GM18505 (cell line): ENCODE data around the gene PTPRD.

Experiments used
- ATAC-seq: cut with Tn5 transposase; IDR thresholded peaks from one replicate; pipeline ENCODE4 v1.9.1; 2021; ENCODE audit not compliant: unreplicated experiment
- POLR2A ChIP-seq: IDR thresholded peaks from 4 replicates; pipeline ENCODE4 v1.6.1; 2011; ENCODE audit warnings: borderline replicate concordance; ENCODE audit not compliant: insufficient read depth, insufficient read length; ENCODE audit errors: extremely low read depth

The PTPRD gene

DNA sequence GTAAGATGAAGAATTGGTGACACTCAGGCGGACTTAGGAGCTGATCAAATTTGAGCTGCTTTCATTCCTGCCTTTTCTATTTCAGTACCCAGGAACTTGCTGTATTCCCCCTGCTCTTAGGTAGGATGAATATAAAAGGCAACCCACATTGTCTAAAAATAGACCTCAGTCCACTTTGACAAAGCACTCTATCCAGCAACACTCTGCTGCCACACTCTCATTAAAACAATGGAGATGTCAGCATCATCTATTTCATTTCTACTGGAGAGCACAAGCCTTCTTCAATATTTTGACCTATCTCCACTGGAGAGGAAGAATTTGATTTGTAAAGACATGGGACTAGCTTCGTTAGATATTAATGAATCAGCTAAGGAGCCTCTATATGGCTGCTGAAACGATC is 468.4 kb downstream of the PTPRD start:
- TF ChIP-seq POLR2A: no peak
- ATAC-seq: no peak

DNA sequence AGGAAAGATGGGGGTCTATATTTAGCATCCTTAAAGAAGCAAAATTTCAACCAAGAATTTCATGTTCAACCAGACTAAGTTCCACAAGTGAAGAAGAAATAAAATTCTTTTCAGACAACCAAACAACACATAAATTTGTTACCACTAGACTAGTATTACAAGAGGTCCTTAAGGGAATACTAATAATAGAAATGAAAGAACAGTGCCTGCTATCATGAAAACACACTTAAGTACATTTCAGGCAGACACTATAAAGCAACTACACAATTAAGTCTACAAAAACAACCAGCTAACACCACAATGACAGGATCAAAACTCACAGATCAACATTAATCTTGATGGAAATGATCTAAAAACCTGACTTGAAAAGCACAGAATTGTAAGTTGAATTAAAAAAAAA is 477.2 kb downstream of the PTPRD start:
- no peak for ATAC-seq
- no peak for TF ChIP-seq POLR2A

GRCh38 chr9:10134266-10134665 is 478.5 kb downstream of the PTPRD start:
- no peak for ATAC-seq

DNA sequence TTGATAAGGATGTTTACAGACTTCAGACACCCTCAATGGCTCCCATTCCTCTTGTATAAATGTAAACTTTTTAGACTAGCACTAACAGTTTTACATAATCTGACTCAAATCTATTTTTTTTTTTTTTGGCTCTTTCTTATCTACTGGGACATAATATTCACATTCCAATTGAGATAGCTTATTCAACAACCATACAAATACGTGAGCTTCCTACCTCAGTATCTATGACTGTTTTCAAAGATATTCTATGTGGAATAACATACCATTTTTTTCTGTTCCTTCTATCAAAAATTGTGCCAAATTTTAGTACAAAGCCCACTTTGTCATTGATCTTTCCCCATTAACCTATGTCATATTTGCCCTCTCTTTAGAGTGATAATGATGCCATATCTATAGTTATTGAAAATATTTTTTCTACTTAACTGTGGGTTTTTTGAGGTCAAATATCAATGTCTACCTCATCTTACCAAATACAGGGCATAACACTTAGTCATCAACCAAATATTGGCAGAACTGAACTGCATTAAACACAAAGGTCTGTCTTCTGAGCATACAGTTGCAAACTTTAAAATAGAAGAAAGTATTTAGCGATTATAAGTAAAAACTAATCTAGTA is 482.6 kb downstream of the PTPRD start:
- TF ChIP-seq POLR2A: no peak
- no peak for ATAC-seq

More at GRCh38 chr9:10134266-10134665, 478.5 kb downstream of the PTPRD start:
- TF ChIP-seq POLR2A: no peak

GRCh38 chr9:10127867-10128266 is 484.9 kb downstream of the PTPRD start:
- TF ChIP-seq POLR2A: no peak

DNA sequence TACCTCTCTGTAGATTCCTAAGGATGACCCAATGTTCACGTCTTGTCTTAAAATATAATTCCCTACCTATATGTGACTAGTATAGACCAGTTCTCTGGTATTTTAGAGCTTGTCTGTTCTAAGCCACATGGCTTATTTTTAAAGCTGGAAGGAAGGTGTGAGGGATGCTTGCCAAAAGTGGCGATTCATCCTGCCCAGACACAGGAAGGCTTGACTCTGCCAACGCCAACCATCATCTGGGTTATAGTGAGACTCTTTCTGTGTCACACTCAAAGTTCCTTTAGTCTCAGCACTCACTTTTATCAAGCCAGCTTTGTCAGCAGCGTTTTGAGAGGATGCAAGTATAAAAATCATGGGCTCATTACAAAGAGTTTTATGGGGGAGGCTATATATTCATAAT is 500.0 kb downstream of the PTPRD start:
- no peak for TF ChIP-seq POLR2A
- no peak for ATAC-seq

More at GRCh38 chr9:10127867-10128266, 484.9 kb downstream of the PTPRD start:
- no peak for ATAC-seq

- no peak for TF ChIP-seq POLR2A
- ATAC-seq: no peak
These were observed 500.7 kb downstream of the PTPRD start for GRCh38 chr9:10112070-10112469.

GRCh38 chr9:10108815-10109214 is 504.0 kb downstream of the PTPRD start:
- no peak for TF ChIP-seq POLR2A
- no peak for ATAC-seq

GRCh38 chr9:10104774-10105173 is 508.0 kb downstream of the PTPRD start:
- no peak for ATAC-seq
- no peak for TF ChIP-seq POLR2A

DNA sequence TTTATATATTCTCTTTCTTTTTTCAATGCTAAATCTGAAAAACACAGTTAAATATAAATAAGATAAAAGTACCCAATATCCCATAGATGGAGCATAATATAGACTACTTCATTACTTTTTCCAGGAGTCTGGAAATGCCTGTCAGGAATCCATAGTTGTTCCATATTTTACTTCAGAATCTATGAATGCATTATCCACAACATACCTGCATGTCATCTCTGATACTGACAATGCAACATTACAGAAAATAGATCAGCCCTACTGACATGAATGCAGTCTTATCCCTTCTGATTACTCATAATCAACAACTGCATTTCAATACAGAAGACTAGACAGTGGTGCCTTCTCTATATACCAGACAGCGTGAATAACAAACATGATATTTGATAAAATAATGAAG is 517.6 kb downstream of the PTPRD start:
- no peak for TF ChIP-seq POLR2A
- ATAC-seq: no peak

DNA sequence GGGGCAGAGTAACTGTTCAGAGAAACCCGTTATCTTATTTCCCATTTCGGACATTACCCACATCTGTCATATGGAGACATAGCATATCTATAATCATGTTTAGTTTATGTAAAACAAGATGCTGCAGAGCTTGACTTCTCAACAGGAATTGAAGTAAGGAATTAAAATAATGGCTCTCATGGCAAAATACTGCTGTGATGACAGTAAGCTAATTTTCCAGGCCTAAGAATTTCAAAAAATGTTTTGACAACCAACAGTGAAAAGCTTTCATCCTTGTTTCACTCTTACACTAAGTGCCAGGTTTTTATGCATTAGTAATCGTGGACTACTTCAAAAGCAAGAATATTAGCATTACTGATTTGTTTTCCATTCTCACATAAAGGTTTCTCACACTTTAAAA is 518.2 kb downstream of the PTPRD start:
- no peak for TF ChIP-seq POLR2A
- no peak for ATAC-seq

- ATAC-seq: no peak
- TF ChIP-seq POLR2A: no peak
These were observed 532.8 kb downstream of the PTPRD start for GRCh38 chr9:10080012-10080411.

GRCh38 chr9:10079284-10079964 is 533.4 kb downstream of the PTPRD start:
- TF ChIP-seq POLR2A: no peak
- ATAC-seq: peak; percentile 43

DNA sequence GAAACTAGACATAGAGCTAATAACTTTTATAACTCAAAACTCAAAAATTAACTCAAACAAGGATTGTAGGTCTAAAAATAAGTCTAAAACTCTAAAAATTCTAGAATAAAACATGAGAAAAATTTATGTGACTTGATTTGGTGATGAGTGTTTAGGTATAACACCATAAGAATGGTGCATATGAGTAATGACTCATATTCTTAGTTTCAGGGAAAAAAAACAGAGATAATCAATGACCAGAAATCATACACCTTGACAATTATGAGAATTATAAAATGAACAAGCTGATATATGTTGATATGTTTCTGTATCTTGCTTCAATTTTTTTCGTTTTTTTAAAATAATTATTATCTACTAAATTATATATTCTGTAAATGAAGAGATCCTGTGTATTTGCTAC is 541.2 kb downstream of the PTPRD start:
- ATAC-seq: no peak
- no peak for TF ChIP-seq POLR2A
